Measurements from ENCODE around the gene ARHGEF17.

Gene ARHGEF17

DNA sequence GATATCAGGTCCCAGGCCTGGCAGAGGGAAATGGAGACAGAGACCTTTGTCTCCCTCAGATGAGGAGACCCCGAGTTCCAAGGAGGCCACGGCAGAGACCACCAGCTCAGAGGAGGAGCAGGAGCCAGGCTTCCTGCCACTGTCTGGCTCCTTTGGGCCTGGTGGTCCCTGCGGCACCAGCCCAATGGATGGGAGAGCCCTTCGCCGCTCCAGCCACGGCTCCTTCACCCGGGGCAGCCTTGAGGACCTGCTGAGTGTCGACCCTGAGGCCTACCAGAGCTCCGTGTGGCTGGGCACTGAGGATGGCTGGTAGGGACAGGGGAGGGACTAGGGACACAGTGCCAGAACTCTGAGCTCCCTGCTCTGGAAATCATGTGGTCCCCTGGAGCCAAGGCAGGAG is 55.1 kb downstream of the ARHGEF17 start:
- TF ChIP-seq, protein P1, sequence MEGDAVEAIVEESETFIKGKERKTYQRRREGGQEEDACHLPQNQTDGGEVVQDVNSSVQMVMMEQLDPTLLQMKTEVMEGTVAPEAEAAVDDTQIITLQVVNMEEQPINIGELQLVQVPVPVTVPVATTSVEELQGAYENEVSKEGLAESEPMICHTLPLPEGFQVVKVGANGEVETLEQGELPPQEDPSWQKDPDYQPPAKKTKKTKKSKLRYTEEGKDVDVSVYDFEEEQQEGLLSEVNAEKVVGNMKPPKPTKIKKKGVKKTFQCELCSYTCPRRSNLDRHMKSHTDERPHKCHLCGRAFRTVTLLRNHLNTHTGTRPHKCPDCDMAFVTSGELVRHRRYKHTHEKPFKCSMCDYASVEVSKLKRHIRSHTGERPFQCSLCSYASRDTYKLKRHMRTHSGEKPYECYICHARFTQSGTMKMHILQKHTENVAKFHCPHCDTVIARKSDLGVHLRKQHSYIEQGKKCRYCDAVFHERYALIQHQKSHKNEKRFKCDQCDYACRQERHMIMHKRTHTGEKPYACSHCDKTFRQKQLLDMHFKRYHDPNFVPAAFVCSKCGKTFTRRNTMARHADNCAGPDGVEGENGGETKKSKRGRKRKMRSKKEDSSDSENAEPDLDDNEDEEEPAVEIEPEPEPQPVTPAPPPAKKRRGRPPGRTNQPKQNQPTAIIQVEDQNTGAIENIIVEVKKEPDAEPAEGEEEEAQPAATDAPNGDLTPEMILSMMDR (IDR thresholded peaks at IDR 0.05; ENCODE audit: low read length, missing control alignments), result no peak
- DNase-seq (ENCODE audit: low read depth), result no peak
- no peak overlapping the region for H3K4me3 ChIP-seq (replicated peaks; ENCODE audit: low read depth, low read length)

DNA sequence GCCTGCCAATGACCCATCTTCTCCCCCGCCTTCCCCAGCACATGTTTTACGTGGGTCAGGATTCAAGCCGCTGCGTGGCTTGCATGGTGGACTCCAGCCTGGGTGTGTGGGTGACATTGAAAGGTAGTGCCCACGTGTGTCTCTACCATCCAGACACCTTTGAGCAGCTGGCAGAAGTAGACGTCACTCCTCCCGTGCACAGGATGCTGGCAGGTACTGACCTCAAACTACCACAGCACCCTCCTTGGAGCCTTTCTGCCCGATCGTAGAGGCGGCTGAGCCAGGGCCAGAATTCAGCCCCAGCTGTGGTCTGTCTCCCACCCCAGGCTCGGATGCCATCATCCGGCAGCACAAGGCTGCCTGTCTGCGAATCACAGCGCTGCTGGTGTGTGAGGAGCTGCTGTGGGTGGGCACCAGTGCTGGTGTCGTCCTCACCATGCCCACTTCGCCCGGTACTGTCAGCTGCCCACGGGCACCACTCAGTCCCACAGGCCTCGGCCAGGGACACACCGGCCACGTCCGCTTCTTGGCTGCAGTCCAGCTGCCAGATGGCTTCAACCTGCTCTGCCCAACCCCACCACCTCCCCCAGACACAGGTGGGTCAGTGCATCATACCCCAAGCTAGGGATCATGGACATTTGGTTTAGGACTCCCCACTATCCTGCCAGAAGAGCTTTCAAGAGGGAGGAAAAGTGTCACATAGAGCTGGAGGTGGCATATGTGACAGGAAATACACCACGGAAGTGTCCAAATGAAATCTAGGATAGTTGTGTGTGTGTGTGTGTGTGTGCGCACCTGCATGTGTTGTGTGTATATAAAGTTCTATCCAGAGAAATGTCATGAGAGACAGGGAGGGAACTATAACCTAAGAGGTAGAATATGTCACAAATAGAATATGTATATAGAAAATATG is 57.5 kb downstream of the ARHGEF17 start:
- TF ChIP-seq, protein P1 (IDR thresholded peaks at IDR 0.05; ENCODE audit: low read length, missing control alignments), result no peak
- DNase-seq (ENCODE audit: low read depth), result no peak
- H3K4me3 ChIP-seq (replicated peaks; ENCODE audit: low read depth, low read length), result no peak overlapping the region

DNA sequence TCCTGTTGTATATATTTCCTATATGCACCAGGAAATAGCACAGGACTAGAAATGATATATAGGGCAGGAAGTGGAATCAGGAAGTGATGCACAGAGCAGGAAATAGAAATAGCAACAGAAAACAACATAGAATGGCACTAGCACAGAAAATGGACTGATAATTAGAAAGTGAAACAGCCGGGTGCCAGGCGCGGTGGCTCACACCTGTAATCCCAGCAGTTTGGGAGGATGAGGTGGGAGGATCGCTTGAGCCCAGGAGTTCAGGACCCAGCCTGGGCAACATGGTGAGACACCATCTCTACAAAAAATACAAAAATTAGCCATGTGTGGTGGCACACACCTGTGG is 58.2 kb downstream of the ARHGEF17 start:
- DNase-seq (ENCODE audit: low read depth), result no peak

DNA sequence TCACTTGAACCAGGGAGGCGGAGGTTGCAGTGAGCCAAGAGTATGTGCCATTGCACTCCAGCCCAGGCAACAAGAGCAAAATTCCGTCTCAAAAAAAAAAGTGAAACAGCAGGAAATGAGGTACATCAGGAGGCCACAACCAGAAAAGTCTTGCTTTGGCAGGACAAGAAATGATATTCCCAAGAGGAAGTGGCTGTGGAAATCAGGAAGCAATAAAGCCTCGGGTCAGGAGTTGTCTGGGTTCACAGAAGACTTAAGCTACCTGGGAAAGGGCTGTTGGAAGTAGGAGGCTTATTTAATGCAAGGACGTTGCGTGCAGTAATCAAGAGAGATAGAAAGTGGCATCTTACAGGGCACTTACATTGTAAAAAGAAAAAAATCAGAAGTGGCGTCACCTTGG is 58.9 kb downstream of the ARHGEF17 start:
- no peak overlapping the region for H3K4me3 ChIP-seq (replicated peaks; ENCODE audit: low read depth, low read length)
- TF ChIP-seq, protein P1 (IDR thresholded peaks at IDR 0.05; ENCODE audit: low read length, missing control alignments), result no peak
- no peak for DNase-seq (ENCODE audit: low read depth)

More for the DNA sequence above, 58.2 kb downstream of the ARHGEF17 start:
- TF ChIP-seq, protein P1 (IDR thresholded peaks at IDR 0.05; ENCODE audit: low read length, missing control alignments), result no peak
- H3K4me3 ChIP-seq (replicated peaks; ENCODE audit: low read depth, low read length), result no peak overlapping the region

DNA sequence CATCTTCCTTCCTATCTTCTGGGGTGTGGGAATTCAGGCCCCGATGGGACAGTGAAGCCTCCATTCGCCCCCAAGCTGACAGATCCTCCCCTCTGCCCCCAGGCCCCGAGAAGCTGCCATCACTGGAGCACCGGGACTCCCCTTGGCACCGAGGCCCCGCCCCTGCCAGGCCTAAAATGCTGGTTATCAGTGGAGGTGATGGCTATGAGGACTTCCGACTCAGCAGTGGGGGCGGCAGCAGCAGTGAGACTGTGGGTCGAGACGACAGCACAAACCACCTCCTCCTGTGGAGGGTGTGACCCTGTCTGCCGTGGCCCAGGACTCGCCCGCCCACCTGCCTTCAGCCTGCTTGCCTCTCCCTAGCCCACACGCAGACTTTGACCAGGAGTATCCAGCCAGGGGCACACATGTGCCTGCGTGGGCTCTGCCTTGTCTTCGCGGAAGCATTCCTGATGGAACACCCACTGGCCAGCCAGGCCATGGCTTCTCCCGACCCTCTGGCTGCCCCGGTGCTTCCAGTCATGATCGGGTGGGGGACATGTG is 59.5 kb downstream of the ARHGEF17 start:
- TF ChIP-seq, protein P1 (IDR thresholded peaks at IDR 0.05; ENCODE audit: low read length, missing control alignments), result no peak
- DNase-seq (ENCODE audit: low read depth), result no peak
- no peak overlapping the region for H3K4me3 ChIP-seq (replicated peaks; ENCODE audit: low read depth, low read length)

DNA sequence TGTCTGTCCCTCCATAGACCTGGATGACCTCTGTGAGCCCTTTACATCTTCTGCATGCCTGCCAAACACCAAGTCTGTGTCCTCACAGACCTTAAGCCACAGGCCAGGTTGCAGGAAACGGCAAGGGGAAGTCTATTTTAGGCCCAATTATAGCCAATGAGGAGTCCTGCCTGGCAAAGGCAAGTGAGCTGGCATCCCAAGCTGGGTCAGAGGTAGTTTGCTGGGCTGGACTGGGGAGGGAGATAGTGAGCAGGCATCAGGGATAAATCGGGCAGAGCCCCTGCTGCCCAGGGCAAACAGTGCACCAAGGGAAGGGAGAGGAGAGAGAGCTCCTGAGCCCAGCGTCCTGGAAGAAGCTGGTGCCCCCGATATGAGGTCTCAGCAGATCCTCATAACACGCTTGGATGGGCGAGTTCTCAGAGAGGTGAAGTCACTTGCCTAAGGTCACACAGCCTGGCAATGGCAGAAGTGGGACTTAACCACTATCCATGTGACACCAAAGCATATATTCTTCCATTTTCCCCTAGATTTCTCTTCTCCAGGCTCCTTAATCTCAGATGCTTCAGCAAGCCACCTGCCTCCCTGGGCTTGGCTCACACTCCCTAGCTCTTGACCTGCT is 64.4 kb downstream of the ARHGEF17 start:
- H3K4me3 ChIP-seq (replicated peaks; ENCODE audit: low read depth, low read length), result no peak overlapping the region
- DNase-seq (ENCODE audit: low read depth), result no peak
- TF ChIP-seq, protein P1 (IDR thresholded peaks at IDR 0.05; ENCODE audit: low read length, missing control alignments), result peak; percentile 10
